Fibroblast of the aortic adventitia (primary cell): ENCODE data around the gene LRP1B. TPM values are rescaled to one million over a fixed set of nuclear protein-coding genes. Genes with fewer than 3 reads are reported as not detected.

Source experiments
- DNase-seq: peaks from one replicate; pipeline ENCODE4 v3.0.0-alpha.2; 2010; ENCODE audit warnings: low read depth
- H3K4me3 ChIP-seq: 2 replicates; pipeline ENCODE4 v1.5.1; 2011; ENCODE audit warnings: low read depth, mild to moderate bottlenecking, control low read depth, low read length, moderate library complexity
- CTCF ChIP-seq: IDR thresholded peaks from 2 replicates; pipeline ENCODE4 v1.5.1; 2011; ENCODE audit warnings: mild to moderate bottlenecking, low read length, control low read depth, inconsistent platforms; ENCODE audit not compliant: insufficient read depth
- total RNA-seq: library from RNA; depleted of rRNA; stranded (reverse); fragments of >200 nt; gene quantifications from 2 replicates; pipeline ENCODE4 v1.2.3, GENCODE V29; 2012; ENCODE audit warnings: low replicate concordance

LRP1B gene
- total RNA-seq, 1 donor: 0.36 TPM

GRCh38 chr2:140473851-140474250 is 1657.0 kb downstream of the LRP1B start:
- DNase-seq: no peak
- TF ChIP-seq CTCF: no peak
- H3K4me3 ChIP-seq: no peak overlapping the region

- no peak overlapping the region for H3K4me3 ChIP-seq
- DNase-seq: peak; percentile 9
- TF ChIP-seq CTCF: no peak
These were observed 1658.1 kb downstream of the LRP1B start for GRCh38 chr2:140472676-140473075.

- no peak for DNase-seq
- no peak overlapping the region for H3K4me3 ChIP-seq
- TF ChIP-seq CTCF: no peak
These were observed 1665.5 kb downstream of the LRP1B start for GRCh38 chr2:140465301-140465700.

GRCh38 chr2:140462990-140463389 is 1667.8 kb downstream of the LRP1B start:
- H3K4me3 ChIP-seq: no peak overlapping the region
- no peak for DNase-seq
- no peak for TF ChIP-seq CTCF

- TF ChIP-seq CTCF: no peak
- no peak overlapping the region for H3K4me3 ChIP-seq
- DNase-seq: peak; percentile 18
These were observed 1673.3 kb downstream of the LRP1B start for GRCh38 chr2:140457483-140457882.

- H3K4me3 ChIP-seq: no peak overlapping the region
- no peak for DNase-seq
- no peak for TF ChIP-seq CTCF
These were observed 1675.5 kb downstream of the LRP1B start for GRCh38 chr2:140455315-140455714.

- DNase-seq: peak; percentile 72
- no peak for TF ChIP-seq CTCF
- no peak overlapping the region for H3K4me3 ChIP-seq
These were observed 1676.1 kb downstream of the LRP1B start for GRCh38 chr2:140454717-140455116.
